HCT116 (cell line): Measurements from ENCODE around the gene PPP3CB. TPM values are rescaled to one million over a fixed set of nuclear protein-coding genes. Genes with fewer than 3 reads are reported as not detected.

Experiments used
- ATAC-seq: fragments of 200-7000 bp; cut with Tn5 transposase; 2 replicates; pipeline ENCODE4 v1.9.1; 2020; ENCODE audit warnings: mild to moderate bottlenecking, moderate library complexity
- BruUV-seq: library from RNA; stranded (reverse); fragments of 400-500 nt; replicated peaks from 2 replicates; lab custom pipeline; 2021; lab: Mats Ljungman, UMichigan
- CTCF ChIA-PET: fragments of 300-600 bp; sonication (Branson Sonifier 250); formaldehyde crosslinking; loops from one replicate; lab custom pipeline; 2021; ENCODE audit warnings: antibody characterized with exemption; lab: Charles Lee
- POLR2A ChIA-PET: fragments of 300-600, 350-600 bp; sonication (Branson Sonifier 250); formaldehyde crosslinking; loops from one replicate; lab custom pipeline; 2021; ENCODE audit warnings: antibody characterized with exemption; lab: Charles Lee
- RAD21 ChIA-PET, 2 experiments: fragments of 300-600 bp; sonication (Branson Sonifier 250); formaldehyde crosslinking; loops; one replicate each; lab custom pipeline; 2023; ENCODE audit warnings: low total read pairs in 2 of 2; ENCODE audit not compliant: uncharacterized antibody in 2 of 2, unreplicated experiment in 2 of 2, low non-redundant PET in 1 of 2; lab: Charles Lee
- DNase-seq: peaks from one replicate; pipeline ENCODE4 v3.0.0-alpha.2; 2010; ENCODE audit warnings: low read depth, low spot score
- H2AFZ ChIP-seq: fragments of 200-600 bp; shearing (Covaris generic), sonication (generic); 2 replicates; pipeline ENCODE4 v1.6.1; 2017; ENCODE audit warnings: low read depth, mixed run types, mixed read lengths, antibody characterized with exemption, low read length; ENCODE audit not compliant: poor library complexity, severe bottlenecking
- H3K27ac ChIP-seq: 2 replicates; pipeline ENCODE4 v1.5.1; 2012; ENCODE audit warnings: low read depth, low read length
- H3K27me3 ChIP-seq: fragments of 200-600 bp; sonication (generic); 2 replicates; pipeline ENCODE4 v1.6.1; 2016; ENCODE audit warnings: mixed run types, low read length, mixed read lengths; ENCODE audit not compliant: insufficient read depth
- H3K36me3 ChIP-seq, 2 experiments: fragments of 200-500 bp in 1 of 2; fragments of 200-600 bp in 1 of 2; sonication (Bioruptor generic) in 1 of 2; sonication (generic) in 1 of 2; 2 replicates each; pipeline versions ENCODE4 v1.5.1 to v1.6.1; 2014 to 2016; ENCODE audit warnings: low read length in 2 of 2, inconsistent platforms in 1 of 2, mixed read lengths in 1 of 2, mixed run types in 1 of 2; ENCODE audit not compliant: insufficient read depth in 2 of 2, control insufficient read depth in 1 of 2
- H3K4me1 ChIP-seq, 2 experiments: fragments of 200-600 bp in 1 of 2; sonication (generic) in 1 of 2; 2 replicates each; pipeline versions ENCODE4 v1.5.1 to v1.6.1; 2012 to 2017; ENCODE audit warnings: low read length in 2 of 2, inconsistent platforms in 1 of 2, mild to moderate bottlenecking in 1 of 2, mixed read lengths in 1 of 2, mixed run types in 1 of 2, moderate library complexity in 1 of 2; ENCODE audit not compliant: insufficient read depth in 2 of 2, control insufficient read depth in 1 of 2
- H3K4me2 ChIP-seq: fragments of 200-600 bp; sonication (generic); 2 replicates; pipeline ENCODE4 v1.6.1; 2017; ENCODE audit warnings: mixed run types, low read length, mixed read lengths
- H3K4me3 ChIP-seq, 2 experiments: fragments of 200-600 bp in 1 of 2; sonication (generic) in 1 of 2; replicated peaks in 1 of 2; 2 replicates each; pipeline ENCODE4 v1.5.1; 2011 to 2016; ENCODE audit warnings: low read length in 2 of 2, control low read depth in 1 of 2, low read depth in 1 of 2, mild to moderate bottlenecking in 1 of 2, mixed read lengths in 1 of 2, mixed run types in 1 of 2
- H3K79me2 ChIP-seq: fragments of 200-600 bp; sonication (generic); 2 replicates; pipeline ENCODE4 v1.6.1; 2017; ENCODE audit warnings: mild to moderate bottlenecking, mixed run types, low read length, moderate library complexity, mixed read lengths; ENCODE audit not compliant: insufficient read depth
- H3K9ac ChIP-seq: fragments of 200-600 bp; sonication (generic); 2 replicates; pipeline ENCODE4 v1.6.1; 2016; ENCODE audit warnings: low read length, mixed read lengths
- H3K9me2 ChIP-seq: fragments of 200-600 bp; sonication (generic), shearing (Covaris generic); 2 replicates; pipeline ENCODE4 v1.6.1; 2017; ENCODE audit warnings: mixed run types, mild to moderate bottlenecking, moderate library complexity; ENCODE audit not compliant: insufficient read depth
- H3K9me3 ChIP-seq, 2 experiments: fragments of 200-500 bp in 1 of 2; fragments of 200-600 bp in 1 of 2; sonication (Bioruptor generic) in 1 of 2; sonication (generic) in 1 of 2; 2 replicates each; pipeline ENCODE4 v1.6.1; 2014 to 2017; ENCODE audit warnings: low read length in 2 of 2, mixed read lengths in 2 of 2, inconsistent platforms in 1 of 2, low read depth in 1 of 2, mild to moderate bottlenecking in 1 of 2, mixed run types in 1 of 2, moderate library complexity in 1 of 2; ENCODE audit not compliant: control insufficient read depth in 1 of 2, insufficient read depth in 1 of 2
- H4K20me1 ChIP-seq: fragments of 200-600 bp; sonication (generic), shearing (Covaris generic); 2 replicates; pipeline ENCODE4 v1.6.1; 2017; ENCODE audit warnings: mixed run types, mild to moderate bottlenecking, moderate library complexity; ENCODE audit not compliant: insufficient read depth
- ATF3 ChIP-seq: IDR thresholded peaks from 2 replicates; pipeline ENCODE4 v1.6.1; 2012
- CBX3 ChIP-seq: IDR thresholded peaks from 2 replicates; pipeline ENCODE4 v1.6.1; 2012; ENCODE audit warnings: low read depth
- CEBPB ChIP-seq: IDR thresholded peaks from 2 replicates; pipeline ENCODE4 v1.6.1; 2012; ENCODE audit warnings: low read depth
- CTCF ChIP-seq, 3 experiments: fragments of 200-600 bp in 1 of 3; sonication (generic) in 1 of 3; IDR thresholded peaks in 2 of 3; conservative IDR thresholded peaks in 1 of 3; 2 replicates each; pipeline ENCODE4 v1.5.1; 2012 to 2017; ENCODE audit warnings: low read depth in 2 of 3, low read length in 2 of 3, antibody characterized with exemption in 1 of 3, borderline replicate concordance in 1 of 3, control low read depth in 1 of 3, mild to moderate bottlenecking in 1 of 3, mixed read lengths in 1 of 3, mixed run types in 1 of 3, moderate library complexity in 1 of 3; ENCODE audit not compliant: insufficient read depth in 1 of 3
- ELF1 ChIP-seq: IDR thresholded peaks from 2 replicates; pipeline ENCODE4 v1.6.1; 2012; ENCODE audit warnings: low read depth, borderline replicate concordance
- FOSL1 ChIP-seq: IDR thresholded peaks from 2 replicates; pipeline ENCODE4 v1.6.1; 2012; ENCODE audit warnings: low read depth
- JUND ChIP-seq: IDR thresholded peaks from 2 replicates; pipeline ENCODE4 v1.6.1; 2012
- MAX ChIP-seq: IDR thresholded peaks from 2 replicates; pipeline ENCODE4 v1.6.1; 2012
- POLR2A ChIP-seq: IDR thresholded peaks from 2 replicates; pipeline ENCODE4 v1.7.0; 2011; ENCODE audit warnings: borderline replicate concordance; ENCODE audit not compliant: insufficient read depth, insufficient read length; ENCODE audit errors: extremely low read depth
- REST ChIP-seq: IDR thresholded peaks from 2 replicates; pipeline ENCODE4 v1.6.1; 2012; ENCODE audit warnings: low read depth
- SIN3A ChIP-seq: IDR thresholded peaks from 2 replicates; pipeline ENCODE4 v1.6.1; 2012; ENCODE audit warnings: low read depth
- SRF ChIP-seq: IDR thresholded peaks from 2 replicates; pipeline ENCODE4 v1.6.1; 2012; ENCODE audit warnings: low read depth
- YY1 ChIP-seq: IDR thresholded peaks from 2 replicates; pipeline ENCODE4 v1.6.1; 2011; ENCODE audit warnings: low read length, low read depth, moderate library complexity, mild to moderate bottlenecking; ENCODE audit not compliant: insufficient replicate concordance; ENCODE audit errors: extremely low read depth
- ZFX ChIP-seq: fragments of 450-650 bp; IDR thresholded peaks from 2 replicates; pipeline ENCODE4 v1.6.1; 2017
- ZNF274 ChIP-seq: fragments of 200-500 bp; sonication (Bioruptor generic); IDR thresholded peaks from 2 replicates; pipeline ENCODE4 v1.6.1; 2014; ENCODE audit warnings: mild to moderate bottlenecking, low read depth, low read length, inconsistent platforms
- intact Hi-C: fragments of 100-400 bp; cut with micrococcal nuclease; formaldehyde crosslinking; loops from 2 replicates; pipeline ENCODE4 v1.10.0; 2022
- total RNA-seq: library from RNA; stranded (reverse); gene quantifications from one replicate; pipeline ENCODE4 v1.2.1, GENCODE V29; 2021; ENCODE audit not compliant: unreplicated experiment

PPP3CB gene
- total RNA-seq, 1 experiment from 2014 or later = 32.0 TPM

GRCh38 chr10:73517166-73517888 is 21.5 kb upstream of the PPP3CB start (continued):
- no peak for TF ChIP-seq REST
- no peak for TF ChIP-seq ELF1
- no peak for TF ChIP-seq YY1
- TF ChIP-seq POLR2A = no peak
- TF ChIP-seq CBX3 = no peak
- no peak for TF ChIP-seq JUND
- TF ChIP-seq, all 23 proteins: peak for 0

GRCh38 chr10:73512207-73512743 is 16.5 kb upstream of the PPP3CB start:
- H4K20me1 ChIP-seq = no peaks in the 10 kb centered on the region
- no peaks in the 10 kb centered on the region for H3K4me1 ChIP-seq
- no peak overlapping the region for H3K9ac ChIP-seq
- intact Hi-C loops = no loop called here
- no peak for ATAC-seq
- ChIA-PET POLR2A (no interaction called here), CTCF (no interaction called here), RAD21 (no interaction called here)
- H3K9me2 ChIP-seq = no peaks in the 10 kb centered on the region
- no TSS peak for BruUV-seq
- no peaks in the 10 kb centered on the region for H3K36me3 ChIP-seq
- no peak overlapping the region for H3K27ac ChIP-seq
- H2AFZ ChIP-seq = no peak overlapping the region
- H3K79me2 ChIP-seq = no peaks in the 10 kb centered on the region
- no peak overlapping the region for H3K4me3 ChIP-seq
- H3K4me2 ChIP-seq = no peak overlapping the region
- no peaks in the 10 kb centered on the region for H3K27me3 ChIP-seq
- DNase-seq = no peak
- no peaks in the 10 kb centered on the region for H3K9me3 ChIP-seq
- TF ChIP-seq SIN3A (no peak), ZFX (no peak), POLR2A (no peak), CTCF (IDR thresholded peaks at IDR 0.05 in 2 of 3, conservative IDR thresholded peaks at IDR 0.05 in 1 of 3; ENCODE audit: borderline replicate concordance in 1 of 3, insufficient read depth in 1 of 3, low read depth in 2 of 3, low read length in 2 of 3) (no peak), SRF (no peak), REST (no peak), ATF3 (no peak), CBX3 (no peak), FOSL1 (no peak), MAX (no peak), ZNF274 (no peak), CEBPB (no peak)
